K562 (cell line): Measurements from ENCODE around the gene C13orf46. TPM values are rescaled to one million over a fixed set of nuclear protein-coding genes. Genes with fewer than 3 reads are reported as not detected.

Source experiments
- GTF2B ChIP-seq: IDR thresholded peaks from 2 replicates; pipeline ENCODE4 v1.6.1; 2011; ENCODE audit not compliant: insufficient read length; ENCODE audit errors: extremely low read depth
- RBM39 ChIP-seq: fragments of 200-400 bp; formaldehyde crosslinking; optimal IDR thresholded peaks from 2 replicates; pipeline ENCODE3; 2018; ENCODE audit warnings: low read depth, low read length
- ZNF197 ChIP-seq: fragments of 200-800 bp; sonication (Bioruptor generic); IDR thresholded peaks from 2 replicates; pipeline ENCODE4 v1.6.1; 2016; ENCODE audit warnings: low read depth, missing genetic modification characterization, missing compliant biosample characterization
- ZNF24 ChIP-seq: fragments of 450-650 bp; IDR thresholded peaks from 2 replicates; pipeline ENCODE4 v1.6.1; 2016
- ZNF609 ChIP-seq: sonication (generic); formaldehyde crosslinking; IDR thresholded peaks from 2 replicates; pipeline ENCODE4 v1.8.1; 2023; ENCODE audit warnings: missing genetic modification reagents, mild to moderate bottlenecking, borderline replicate concordance
- ZNF79 ChIP-seq: fragments of 250-450 bp; sonication (Bioruptor Pico); IDR thresholded peaks from 2 replicates; pipeline ENCODE4 v1.4.0; 2020; ENCODE audit warnings: low read depth, mild to moderate bottlenecking, moderate library complexity
- polyA plus RNA-seq, 8 experiments: library from polyadenylated mRNA; depleted of rRNA in 4 of 8; stranded (reverse) in 5 of 8; unstranded in 3 of 8; fragments of >200 nt; fragmentation: Nextera tagmentation in 2 of 8; fragmentation: Illumina TruSeq in 1 of 8; extraction: Ambion mirVana in 2 of 8; extraction: Trizol in 1 of 8; gene quantifications; 2 replicates each; pipeline versions ENCODE4 v1.2.1 to v1.2.3, GENCODE V29; 2011 to 2014; ENCODE audit warnings: inconsistent platforms in 1 of 8, missing spikeins in 1 of 8
- total RNA-seq, 7 experiments: library from RNA; depleted of rRNA in 6 of 7; stranded (reverse); fragments of >200 nt in 6 of 7; fragmentation: Illumina TruSeq in 2 of 7; extraction: Trizol in 2 of 7; gene quantifications; 2 replicates each; pipeline versions ENCODE4 v1.2.1 to v1.2.3, GENCODE V29; 2011 to 2021; ENCODE audit warnings: low replicate concordance in 1 of 7

Gene C13orf46
- total and polyA plus RNA-seq, 9 of the 15 experiments (the other 6 are each of a cell fraction or from before 2014, with no cell fraction given) = 0.04 to 0.24 (median 0.05) TPM; not detected in 4

- no peak for TF ChIP-seq ZNF609 (CRISPR knock-in tag)
- no peak for TF ChIP-seq ZNF24
- TF ChIP-seq RBM39 = no peak
- TF ChIP-seq ZNF197 (CRISPR knock-in tag) = no peak
- no peak for TF ChIP-seq ZNF79
- TF ChIP-seq GTF2B = no peak
Measured at GRCh38 chr13:113930671-113931637, 42.9 kb downstream of the C13orf46 start (continued).
